GM21367 (cell line): ENCODE data around the gene CFAP410.
"Not testable (repeated sequence)": the region's sequence is repeated elsewhere in the genome, so short reads cannot be mapped to it uniquely, and the experiment has no call there.

Experiments used
- ATAC-seq: cut with Tn5 transposase; IDR thresholded peaks from one replicate; pipeline ENCODE4 v1.9.1; 2021; ENCODE audit not compliant: unreplicated experiment

CFAP410 gene

DNA sequence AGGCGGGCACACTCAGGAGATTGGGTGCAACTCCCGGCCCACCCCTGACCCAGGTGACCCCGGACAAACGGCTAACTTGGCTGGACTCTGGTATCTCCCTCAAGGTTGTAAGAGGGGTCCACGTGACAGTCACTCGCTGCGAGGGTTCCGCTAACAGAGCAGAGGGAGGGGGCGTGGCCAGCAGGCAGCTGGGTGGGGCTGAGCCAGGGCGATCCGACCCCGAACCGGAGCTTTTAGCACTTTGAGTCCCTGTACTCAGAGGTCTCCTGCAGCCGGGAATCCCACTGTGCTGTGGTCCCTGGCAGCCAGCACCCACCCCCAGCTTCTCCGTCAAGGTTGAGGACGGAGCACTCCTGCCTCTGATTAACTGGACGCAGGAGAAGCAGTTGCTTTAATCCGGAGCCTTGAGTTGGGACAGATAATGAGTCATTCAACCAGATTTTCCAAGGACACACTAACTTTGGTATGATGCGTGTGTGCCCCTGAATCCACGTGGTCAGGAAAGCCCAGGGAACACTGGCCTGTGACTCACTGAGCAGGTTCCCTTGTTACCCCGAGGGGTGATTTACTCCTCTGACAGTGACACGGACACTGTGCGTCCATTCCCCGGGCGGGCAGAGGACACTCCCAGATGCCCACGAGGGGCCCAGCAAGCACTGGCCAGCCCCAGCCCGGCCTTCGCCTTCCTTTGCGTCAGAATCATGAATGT is 31.0 kb upstream of the CFAP410 start:
- ATAC-seq, result no peak

DNA sequence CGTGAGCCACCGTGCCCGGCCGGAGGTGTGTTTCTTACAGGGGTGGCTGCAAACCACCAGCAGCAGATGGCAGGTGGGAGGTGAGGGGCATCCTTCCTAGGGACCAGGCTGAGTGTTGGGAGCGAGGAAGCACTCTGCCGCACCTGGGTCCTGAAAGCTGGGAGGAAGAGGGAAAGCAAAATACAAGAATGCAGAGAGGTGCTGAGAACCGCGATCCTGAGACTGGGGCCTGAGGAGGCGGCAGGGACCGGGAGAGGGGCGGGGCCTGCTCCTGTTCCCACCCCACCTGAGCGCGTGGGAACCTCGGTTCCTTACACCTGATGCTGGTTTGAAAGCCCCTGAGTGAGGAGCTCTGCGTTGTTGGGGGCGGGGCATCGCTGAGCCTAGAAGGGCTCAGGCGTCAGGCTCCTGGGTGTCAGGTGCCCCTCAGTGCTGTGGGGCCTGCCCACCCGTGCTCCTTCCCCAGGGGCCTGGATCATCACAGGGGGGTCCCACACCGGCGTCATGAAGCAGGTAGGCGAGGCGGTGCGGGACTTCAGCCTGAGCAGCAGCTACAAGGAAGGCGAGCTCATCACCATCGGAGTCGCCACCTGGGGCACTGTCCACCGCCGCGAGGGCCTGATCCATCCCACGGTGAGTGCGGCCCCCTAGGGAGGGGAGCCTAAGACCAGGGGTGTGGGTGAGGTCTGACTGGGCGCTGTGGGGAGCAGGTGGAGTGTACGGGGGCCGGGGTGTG is 29.7 kb upstream of the CFAP410 start:
- no peak for ATAC-seq

DNA sequence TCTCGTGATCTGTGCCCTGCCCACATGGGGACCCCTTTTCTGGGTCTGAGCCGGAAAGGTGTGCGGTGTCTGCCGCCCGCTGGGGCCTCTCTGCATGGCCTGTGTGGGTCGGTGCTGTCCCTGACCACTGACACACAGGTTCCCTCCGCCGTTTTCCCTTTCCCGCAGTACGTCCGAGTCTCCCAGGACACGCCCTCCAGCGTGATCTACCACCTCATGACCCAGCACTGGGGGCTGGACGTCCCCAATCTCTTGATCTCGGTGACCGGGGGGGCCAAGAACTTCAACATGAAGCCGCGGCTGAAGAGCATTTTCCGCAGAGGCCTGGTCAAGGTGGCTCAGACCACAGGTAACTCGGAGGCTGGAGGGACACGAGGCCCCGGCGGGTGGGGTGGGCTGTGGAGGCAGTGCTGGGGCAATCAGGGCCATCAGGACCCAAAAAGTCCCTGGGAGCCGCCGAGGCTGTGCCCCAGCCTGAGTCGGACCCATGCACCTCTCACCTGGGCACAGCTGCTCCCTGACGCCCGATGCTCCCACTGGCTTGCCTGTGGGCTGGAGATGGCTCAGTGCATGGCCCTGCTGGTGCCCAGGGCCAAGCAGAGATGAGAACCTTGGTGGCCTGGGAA is 27.5 kb upstream of the CFAP410 start:
- ATAC-seq, result no peak

DNA sequence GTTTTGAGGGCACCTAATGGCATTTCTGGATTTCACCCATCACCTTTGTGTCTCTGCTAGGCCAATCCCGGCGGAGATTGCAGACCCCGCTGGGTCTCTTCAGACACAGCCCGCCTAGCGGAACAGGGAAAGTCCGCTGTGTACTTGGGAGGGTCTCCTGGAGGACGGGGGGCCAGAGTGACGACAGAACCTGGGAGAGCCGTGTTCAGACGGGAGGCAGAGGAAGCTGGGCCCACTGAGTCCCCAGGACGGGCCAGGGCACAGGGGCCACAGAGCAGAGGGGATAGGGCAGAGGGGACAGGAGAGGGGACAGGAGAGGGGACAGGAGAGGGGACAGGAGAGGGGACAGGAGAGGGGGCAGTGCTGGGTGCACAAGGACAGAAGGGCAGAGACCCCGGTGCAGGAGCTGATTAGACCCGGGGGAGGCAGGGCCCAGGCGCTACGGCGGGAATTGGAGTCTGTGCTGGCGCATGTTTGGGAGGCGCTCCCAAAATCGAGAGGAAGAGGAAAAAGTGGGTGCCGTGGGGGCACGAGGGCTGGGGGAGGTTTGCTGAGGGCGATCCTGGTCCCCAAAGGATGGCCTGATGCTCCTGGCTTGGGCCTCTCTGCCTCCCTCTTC is 26.9 kb upstream of the CFAP410 start:
- no peak for ATAC-seq

DNA sequence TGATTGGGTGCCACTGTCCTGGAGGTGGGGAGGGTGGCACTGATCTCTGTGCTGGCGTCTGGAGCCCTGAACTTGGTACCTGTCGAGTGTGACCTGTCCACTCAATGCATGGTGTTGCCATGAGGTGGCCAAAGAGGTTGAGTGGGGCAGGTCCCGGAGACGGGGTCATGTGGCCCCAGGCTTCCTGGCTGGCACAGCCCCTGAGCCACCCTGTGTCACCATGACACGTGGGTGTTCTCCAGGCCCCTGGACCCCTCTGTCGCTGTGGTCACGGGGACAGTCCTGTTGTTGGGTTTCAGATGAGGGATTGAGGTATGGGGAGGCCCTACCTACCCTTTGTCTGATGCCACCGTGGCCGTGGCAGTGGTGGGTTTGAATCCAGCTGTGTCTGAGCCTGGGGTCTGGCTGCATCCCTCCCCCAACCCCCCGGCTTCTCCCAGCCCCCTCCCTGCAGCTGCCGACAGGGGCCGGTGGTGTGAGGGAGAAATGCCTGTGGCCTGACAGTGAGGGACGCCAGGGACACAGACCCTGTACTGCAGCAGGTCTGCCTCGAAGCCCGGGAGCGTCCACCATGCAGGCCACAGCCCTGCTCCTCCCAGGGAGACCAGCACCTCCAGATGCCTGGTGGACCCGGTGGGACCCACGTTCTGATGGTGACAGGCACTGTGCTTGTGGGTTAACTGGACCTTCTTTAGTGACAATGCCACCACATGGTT is 26.2 kb upstream of the CFAP410 start:
- no peak for ATAC-seq

DNA sequence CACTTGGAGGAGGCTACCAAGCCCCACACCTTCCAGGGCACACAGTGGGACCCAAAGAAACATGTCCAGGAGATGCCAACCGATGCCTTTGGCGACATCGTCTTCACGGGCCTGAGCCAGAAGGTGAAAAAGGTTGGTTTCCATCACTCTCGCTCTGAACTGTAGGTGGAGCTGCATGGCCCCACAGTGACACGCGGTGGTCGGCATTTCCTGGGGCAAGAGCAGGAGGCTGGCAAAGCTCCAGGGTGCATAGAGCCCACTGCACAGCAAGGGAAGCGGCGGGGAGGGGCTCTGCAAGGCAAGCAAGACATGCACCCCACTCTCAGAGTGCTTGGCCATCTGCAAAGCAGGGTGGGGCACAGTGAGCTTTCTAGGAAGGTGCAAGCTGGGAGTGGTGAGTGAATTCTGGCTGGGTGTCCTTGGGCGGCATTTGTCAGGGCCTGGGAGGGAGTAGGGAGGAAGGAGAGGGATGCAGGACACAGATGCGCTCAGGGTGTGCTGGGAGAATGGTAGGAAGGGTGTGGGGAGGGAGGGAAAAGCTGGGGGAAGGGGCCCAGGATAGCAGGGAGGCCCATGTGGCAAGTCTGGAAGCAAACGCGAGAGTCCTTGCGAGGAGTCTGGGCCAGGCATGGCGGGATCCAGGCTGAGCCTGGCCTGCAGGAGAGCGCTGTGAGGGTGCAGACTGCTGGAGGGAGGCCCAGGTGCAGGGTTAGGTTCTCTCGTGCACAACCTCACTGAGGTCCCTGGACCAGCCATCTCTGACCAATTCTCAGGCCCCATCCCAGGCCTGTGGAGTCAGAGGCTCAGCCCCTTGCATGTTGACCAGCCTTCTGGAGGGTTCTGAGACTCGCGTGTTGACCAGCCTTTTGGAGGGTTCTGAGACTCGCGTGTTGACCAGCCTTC is 25.2 kb upstream of the CFAP410 start:
- ATAC-seq, result no peak

DNA sequence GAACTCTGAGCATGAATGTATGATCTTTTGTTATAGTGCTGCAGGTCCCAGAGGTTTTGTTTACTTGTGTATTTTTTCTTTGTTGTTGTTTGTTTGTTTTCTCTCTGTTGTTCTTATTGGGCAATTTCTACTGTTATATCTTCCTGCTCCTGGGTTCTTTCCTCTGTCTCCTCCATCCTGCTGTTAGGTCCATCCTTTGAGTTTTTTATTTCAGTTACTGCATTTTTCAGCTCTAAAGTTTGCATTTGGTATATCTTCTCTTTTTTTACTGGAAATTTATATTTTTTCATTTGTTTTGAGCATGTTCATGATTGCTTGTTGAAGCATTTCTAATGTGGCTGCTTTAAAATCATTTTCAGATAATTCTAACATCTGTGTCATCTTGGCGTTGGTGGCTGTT is 24.1 kb upstream of the CFAP410 start:
- ATAC-seq, result no peak

DNA sequence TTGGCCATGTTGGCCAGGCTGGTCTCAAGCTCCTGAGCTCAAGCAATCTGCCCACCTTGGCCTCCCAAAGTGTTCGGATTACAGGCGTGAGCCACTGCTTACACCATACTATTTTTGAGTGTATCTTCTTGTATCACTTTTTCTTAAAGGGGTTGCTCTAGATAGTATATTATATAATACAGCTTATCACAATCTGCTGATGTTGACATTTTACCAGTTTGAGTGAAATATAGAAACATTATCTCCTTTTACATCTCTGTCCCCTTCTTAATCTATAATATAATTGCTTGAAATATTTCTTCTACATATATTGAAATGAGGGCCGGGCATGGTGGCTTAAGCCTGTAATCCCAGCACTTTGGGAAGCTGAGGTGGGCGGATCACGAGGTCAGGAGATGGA is 22.7 kb upstream of the CFAP410 start:
- ATAC-seq, result not testable (repeated sequence)

DNA sequence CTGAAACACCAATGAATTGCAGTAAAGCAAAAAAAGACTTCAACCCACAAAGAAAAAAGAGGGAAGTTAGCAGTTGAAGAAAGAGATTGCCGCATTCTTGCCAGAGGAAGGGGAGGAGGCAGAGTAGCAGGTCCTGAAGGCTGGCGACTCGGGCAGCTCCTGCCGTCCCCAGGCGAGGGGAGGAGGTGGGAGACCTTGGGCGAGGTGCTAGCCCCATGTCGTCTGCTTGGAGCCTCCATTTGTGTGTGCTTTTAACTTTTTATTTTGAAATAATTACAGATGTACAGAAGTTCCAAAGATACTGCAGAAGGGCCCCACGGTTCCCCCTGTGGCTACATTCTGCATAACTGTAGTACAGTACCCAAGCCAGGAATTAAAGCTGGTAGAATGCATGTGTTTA is 21.0 kb upstream of the CFAP410 start:
- no peak for ATAC-seq

DNA sequence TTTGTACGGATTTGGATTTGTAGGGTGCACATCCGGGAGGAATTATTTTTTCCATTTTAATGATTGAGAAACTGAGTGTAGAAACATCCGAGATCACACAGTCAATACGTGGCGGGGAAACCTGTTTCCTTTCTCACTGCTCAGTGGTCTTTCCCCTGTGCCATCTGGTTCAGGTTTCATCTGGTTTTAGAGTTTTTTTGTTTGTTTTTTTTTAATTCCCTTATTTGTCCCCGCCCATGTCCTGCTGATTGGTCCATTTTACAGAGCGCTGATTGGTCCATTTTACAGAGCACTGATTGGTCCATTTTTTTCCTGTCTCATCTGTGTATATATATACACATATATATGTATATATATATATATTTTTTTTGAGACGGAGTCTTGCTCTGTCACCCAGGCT is 20.2 kb upstream of the CFAP410 start:
- no peak for ATAC-seq

DNA sequence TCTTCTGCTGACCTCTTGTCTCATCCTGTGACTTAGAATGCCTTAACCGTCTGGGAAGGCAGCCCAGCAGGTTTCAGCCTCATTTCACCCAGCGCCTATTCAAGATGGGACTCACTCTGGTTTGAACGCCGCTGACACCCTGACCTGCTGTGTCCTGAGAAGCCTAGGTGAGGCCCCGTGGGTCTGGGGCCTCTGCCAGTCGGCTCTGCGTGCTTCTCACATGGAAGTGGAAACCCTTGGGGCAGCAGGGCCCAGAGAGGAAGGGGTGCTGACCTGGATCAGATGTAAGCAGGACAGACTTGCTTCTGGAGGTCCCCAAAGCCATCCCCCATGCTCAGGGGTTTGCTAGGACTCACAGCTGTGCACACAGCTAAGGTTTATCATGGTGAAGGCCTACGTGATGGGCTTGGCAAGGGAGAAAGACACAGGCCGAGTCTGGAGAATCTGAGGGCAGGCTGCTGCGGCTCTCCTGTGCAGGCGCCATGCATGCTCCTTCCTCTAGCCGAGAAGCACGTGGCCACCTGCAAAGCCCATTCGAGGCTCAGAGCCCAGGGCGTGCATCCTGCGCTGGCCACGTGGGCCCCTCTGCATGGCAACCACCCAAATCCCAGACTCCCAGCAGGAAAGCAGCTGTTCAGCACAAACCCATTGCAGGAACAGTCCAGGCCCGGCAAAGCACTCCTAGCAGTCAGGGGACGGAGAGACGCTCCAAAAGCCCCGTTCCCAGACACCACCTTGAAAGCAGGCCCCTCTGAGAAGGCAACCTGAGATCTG is 18.1 kb upstream of the CFAP410 start:
- no peak for ATAC-seq

DNA sequence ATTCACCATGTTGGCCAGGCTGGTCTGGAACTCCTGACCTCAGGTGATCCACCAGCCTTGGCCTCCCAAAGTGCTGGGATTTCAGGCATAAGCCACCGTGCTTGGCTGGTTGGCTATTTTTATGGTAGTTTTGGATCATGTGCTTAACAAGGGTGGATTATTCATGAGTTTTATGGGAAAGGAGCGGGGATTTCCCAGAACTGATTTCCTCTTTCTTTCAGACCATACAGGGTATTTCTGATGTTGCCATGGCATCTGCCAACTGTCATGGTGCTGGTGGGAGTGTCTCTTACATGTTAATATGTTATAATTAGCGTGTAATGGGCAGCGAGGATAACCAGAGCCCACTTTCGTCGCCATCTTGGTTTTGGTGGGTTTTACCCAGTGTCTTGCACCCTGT is 17.4 kb upstream of the CFAP410 start:
- ATAC-seq, result no peak

DNA sequence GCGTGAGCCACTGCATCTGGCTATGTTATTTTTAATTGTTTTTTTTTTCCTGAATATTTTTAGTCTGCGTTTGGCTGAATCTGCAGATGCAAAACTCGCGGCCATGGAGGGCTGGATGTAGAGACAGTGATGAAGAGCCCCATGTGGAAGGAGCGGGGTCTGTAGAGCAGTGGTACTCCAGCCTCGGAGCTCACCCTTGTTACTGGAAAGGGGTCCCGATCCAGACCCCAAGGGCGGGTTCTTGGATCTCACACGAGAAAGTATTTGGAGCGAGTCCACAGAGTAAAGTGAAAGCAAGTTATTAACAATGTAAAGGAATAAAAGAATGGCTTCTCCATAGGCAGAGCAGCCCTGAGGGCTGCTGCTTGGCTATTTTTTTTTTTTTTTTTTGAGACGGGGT is 17.0 kb upstream of the CFAP410 start:
- ATAC-seq, result no peak

DNA sequence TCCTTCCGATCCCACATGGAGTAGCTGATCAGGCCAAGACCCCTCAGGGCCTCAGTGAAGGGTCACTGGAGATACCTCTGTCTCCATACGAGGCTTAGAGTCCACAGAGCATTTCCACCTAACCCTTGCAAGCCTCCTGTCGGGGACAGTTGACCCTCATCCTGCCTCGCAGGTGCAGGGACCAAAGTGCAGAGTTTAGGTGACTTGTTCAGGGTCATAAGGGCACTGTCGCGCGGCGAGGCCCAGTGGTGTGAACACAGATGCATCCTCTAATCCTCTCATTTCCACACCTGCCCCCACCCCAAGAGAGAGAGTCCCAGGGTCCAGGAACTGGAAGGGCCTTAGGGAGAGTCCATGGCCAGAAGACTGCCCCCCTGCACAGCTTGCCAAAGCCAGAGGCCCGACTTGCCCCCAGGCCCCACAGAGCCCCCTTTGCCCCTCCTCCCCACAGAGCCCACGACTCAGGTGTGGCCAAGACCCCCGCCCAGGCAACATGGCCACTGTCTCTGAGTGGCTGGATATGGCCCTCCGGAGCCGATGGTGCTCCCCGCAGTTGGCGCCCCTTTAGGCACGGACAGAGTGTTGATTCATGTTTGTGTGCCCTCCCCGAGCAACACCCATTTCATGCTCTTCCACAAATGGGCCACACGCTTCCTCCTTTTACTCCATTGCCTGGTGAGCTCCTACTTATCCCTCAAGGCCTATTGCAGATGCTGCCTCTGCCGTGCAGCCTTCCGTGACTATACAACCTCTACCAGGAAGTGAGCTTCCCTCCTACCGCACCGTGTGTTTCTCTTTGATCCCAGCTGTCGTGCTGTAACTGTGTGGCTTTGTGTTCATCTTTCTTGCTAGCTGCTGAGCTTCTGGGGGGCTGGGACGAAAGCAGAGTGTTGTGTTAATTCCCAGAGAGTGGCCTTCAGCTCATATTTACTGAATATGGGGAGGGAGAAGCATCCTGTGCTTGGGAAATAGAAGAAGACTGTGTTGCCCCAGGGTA is 15.9 kb upstream of the CFAP410 start:
- no peak for ATAC-seq

DNA sequence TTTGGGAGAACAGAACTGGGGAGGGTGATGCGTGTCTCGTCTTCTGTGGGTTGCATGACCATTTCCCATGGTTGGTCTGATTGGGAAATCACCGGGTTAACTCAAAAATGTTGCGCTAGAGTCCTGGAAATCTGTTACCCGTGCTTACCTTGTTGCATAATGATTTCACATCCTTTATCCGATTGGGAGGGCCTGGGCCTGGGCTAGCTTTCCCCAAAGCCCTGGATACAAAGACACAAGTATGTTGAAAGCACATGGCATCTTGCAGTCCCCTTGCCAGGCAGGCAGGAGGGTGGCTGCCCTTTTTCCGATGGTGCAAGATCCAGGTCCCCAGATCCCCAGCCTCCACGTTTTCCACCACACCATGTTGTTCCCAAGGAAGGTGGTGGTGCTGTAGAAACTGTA is 14.8 kb upstream of the CFAP410 start:
- ATAC-seq, result no peak

DNA sequence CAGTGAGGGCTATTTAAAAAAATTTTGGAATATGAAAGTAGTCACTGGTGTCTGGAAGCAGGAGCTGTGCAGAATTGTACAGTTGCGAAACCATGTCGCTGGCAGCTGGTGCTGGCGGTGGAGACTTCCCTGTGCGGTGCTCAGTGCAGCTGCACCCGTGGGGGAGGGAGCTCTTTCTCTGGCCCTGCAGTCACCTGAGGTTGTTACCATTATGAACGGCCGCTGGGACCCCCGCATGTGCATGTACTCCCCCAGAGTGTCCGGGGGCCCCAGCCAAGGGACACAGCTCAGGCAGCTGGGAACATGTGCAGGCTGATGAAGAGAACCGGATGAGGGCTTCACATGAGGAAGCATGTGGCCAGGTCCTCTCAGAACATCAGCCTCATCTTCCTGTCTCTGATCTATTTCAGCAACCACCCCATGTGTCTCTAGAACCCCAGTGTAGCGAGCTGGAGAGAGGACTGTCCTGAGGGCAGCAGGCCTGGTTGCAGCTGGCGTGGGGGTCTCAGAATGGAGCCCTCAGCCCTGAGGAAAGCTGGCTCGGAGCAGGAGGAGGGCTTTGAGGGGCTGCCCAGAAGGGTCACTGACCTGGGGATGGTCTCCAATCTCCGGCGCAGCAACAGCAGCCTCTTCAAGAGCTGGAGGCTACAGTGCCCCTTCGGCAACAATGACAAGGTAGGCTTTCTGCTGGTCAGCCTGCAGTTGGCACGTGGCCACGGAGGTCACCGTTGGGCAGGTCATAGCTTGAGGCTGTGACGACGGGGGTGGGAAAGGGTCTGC is 14.2 kb upstream of the CFAP410 start, which contains the start of gene TRPM2:
TSS of gene TRPM2 (plus strand) at position 431 of the 780 bp plus-strand sequence. CDS start at position 511, 80 bp downstream.
- no peak for ATAC-seq

DNA sequence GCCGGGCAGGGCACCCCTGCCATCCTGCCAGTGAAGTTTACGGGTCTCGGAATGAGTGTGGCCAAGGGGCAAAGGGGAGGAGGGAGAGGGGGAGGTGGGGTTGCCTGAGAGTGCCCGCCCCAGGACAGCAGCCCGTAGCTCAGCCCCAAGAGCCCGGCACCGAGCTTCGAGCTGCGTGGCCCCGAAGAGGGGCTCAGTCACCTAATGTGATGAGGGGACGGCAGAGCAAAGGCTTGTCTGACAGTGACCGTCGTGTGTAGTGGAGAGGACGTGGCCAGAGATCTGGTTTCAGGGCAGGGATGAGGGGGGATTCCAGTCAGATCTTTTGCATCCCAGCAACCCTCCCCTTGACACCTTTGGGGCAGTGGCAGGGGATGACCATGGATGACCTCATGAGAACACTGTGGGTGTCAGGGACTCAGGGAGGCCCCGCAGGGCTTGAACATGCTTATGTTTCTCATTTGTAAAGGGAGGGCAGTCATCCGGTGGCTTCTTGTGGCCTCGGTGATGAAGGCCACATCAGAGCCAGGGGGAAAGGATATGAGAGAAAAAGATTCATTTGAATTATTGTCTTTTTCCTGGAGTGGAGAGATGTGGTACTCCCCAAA is 13.2 kb upstream of the CFAP410 start:
- no peak for ATAC-seq
